ENCODE results near the gene UBE3A. TPM values are rescaled to one million over a fixed set of nuclear protein-coding genes. Genes with fewer than 3 reads are reported as not detected.

Gene UBE3A
- total and polyA plus RNA-seq, 2 donors (not counting 1 experiment from before 2014, with no cell fraction given), result 13.4 to 135 TPM

- H3K4me3 Mint-ChIP-seq, result no peak overlapping the region
- intact Hi-C loops (cut with micrococcal nuclease), result no loop called here
- Histone ChIP-seq H3K9me3 (ENCODE audit: control extremely low read depth in 1 of 3, control insufficient read depth in 2 of 3, insufficient read depth in 1 of 3, low read length in 2 of 3) (peaks cover 0 to 9% (median 0%) of the 10 kb centered on the region in 3 donors), H3K79me2 (ENCODE audit: control insufficient read depth, insufficient read depth, low read length) (no peaks in the 10 kb centered on the region), H3K36me3 (replicated peaks in 1 of 2; ENCODE audit: control extremely low read depth in 1 of 2, control insufficient read depth in 1 of 2, extremely low read depth in 1 of 2, insufficient read depth in 2 of 2, low read length in 1 of 2) (no peaks in the 10 kb centered on the region), H3K4me2 (replicated peaks; ENCODE audit: low read depth, low read length, poor library complexity, severe bottlenecking) (no peak overlapping the region), H3K27ac (ENCODE audit: low read length in 2 of 2) (no peak overlapping the region), H4K20me1 (ENCODE audit: control insufficient read depth, insufficient read depth, low read length, poor library complexity, severe bottlenecking) (no peaks in the 10 kb centered on the region), H2AFZ (ENCODE audit: insufficient read depth, low read depth, low read length, poor library complexity, severe bottlenecking) (no peak overlapping the region), H3K4me1 (ENCODE audit: control insufficient read depth in 2 of 2, insufficient read depth in 2 of 2, low read length in 2 of 2) (no peaks in the 10 kb centered on the region), H3K9ac (ENCODE audit: low read length) (no peak overlapping the region), H3K27me3 (replicated peaks in 1 of 4; ENCODE audit: control extremely low read depth in 1 of 4, control insufficient read depth in 3 of 4, insufficient read depth in 4 of 4, low read length in 3 of 4) (no peaks in the 10 kb centered on the region), H3K4me3 (ENCODE audit: control extremely low read depth in 1 of 5, extremely low read depth in 1 of 5, insufficient read depth in 1 of 5, low read depth in 2 of 5, low read length in 4 of 5) (no peak overlapping the region)
- ATAC-seq (ENCODE audit: low read depth), result no peak
- no peaks in the 10 kb centered on the region for H3K4me1 Mint-ChIP-seq
- ChIA-PET CTCF (no interaction called here), POLR2A (no interaction called here)
- peaks cover 6% of the 10 kb centered on the region for H3K9me3 Mint-ChIP-seq (ENCODE audit: insufficient read depth)
- TF ChIP-seq EZH2 (IDR thresholded peaks at IDR 0.05; ENCODE audit: borderline replicate concordance, insufficient read depth, low read depth, low read length, poor library complexity, severe bottlenecking) (no peak), CTCF (IDR thresholded peaks at IDR 0.05) (no peak)
- no peak for DNase-seq
- H3K27ac Mint-ChIP-seq, result no peak overlapping the region
- H3K27me3 Mint-ChIP-seq, result no peaks in the 10 kb centered on the region
- no CpG with 5 or more reads among the region's 2 CpGs for WGBS (ENCODE audit: insufficient coverage)
Measured at GRCh38 chr15:25464784-25465183, 26.0 kb upstream of the UBE3A start.

GRCh38 chr15:25464383-25464782 lies 25.6 kb upstream of the UBE3A start:
- no peaks in the 10 kb centered on the region for H3K4me1 ChIP-seq (ENCODE audit: control insufficient read depth in 2 of 2, insufficient read depth in 2 of 2, low read length in 2 of 2)
- peaks cover 0 to 9% (median 0%) of the 10 kb centered on the region in 3 donors for H3K9me3 ChIP-seq (ENCODE audit: control extremely low read depth in 1 of 3, control insufficient read depth in 2 of 3, insufficient read depth in 1 of 3, low read length in 2 of 3)
- 67% methylated on average over 1 of the region's 1 CpG for WGBS (ENCODE audit: insufficient coverage)
- ChIA-PET CTCF (no interaction called here), POLR2A (no interaction called here)
- H4K20me1 ChIP-seq (ENCODE audit: control insufficient read depth, insufficient read depth, low read length, poor library complexity, severe bottlenecking), result no peaks in the 10 kb centered on the region
- H3K4me3 Mint-ChIP-seq, result no peak overlapping the region
- H3K9me3 Mint-ChIP-seq (ENCODE audit: insufficient read depth), result peaks cover 6% of the 10 kb centered on the region
- H3K36me3 ChIP-seq (replicated peaks in 1 of 2; ENCODE audit: control extremely low read depth in 1 of 2, control insufficient read depth in 1 of 2, extremely low read depth in 1 of 2, insufficient read depth in 2 of 2, low read length in 1 of 2), result no peaks in the 10 kb centered on the region
- ATAC-seq (ENCODE audit: low read depth) (no peak), DNase-seq (no peak)
- no peak overlapping the region for H3K4me3 ChIP-seq (ENCODE audit: control extremely low read depth in 1 of 5, extremely low read depth in 1 of 5, insufficient read depth in 1 of 5, low read depth in 2 of 5, low read length in 4 of 5)
- no peaks in the 10 kb centered on the region for H3K4me1 Mint-ChIP-seq
- H3K27ac Mint-ChIP-seq, result no peak overlapping the region
- H3K9ac ChIP-seq (ENCODE audit: low read length), result no peak overlapping the region
- H3K4me2 ChIP-seq (replicated peaks; ENCODE audit: low read depth, low read length, poor library complexity, severe bottlenecking), result no peak overlapping the region
- no peaks in the 10 kb centered on the region for H3K27me3 ChIP-seq (replicated peaks in 1 of 4; ENCODE audit: control extremely low read depth in 1 of 4, control insufficient read depth in 3 of 4, insufficient read depth in 4 of 4, low read length in 3 of 4)
- no peak for TF ChIP-seq EZH2 (IDR thresholded peaks at IDR 0.05; ENCODE audit: borderline replicate concordance, insufficient read depth, low read depth, low read length, poor library complexity, severe bottlenecking)
- TF ChIP-seq CTCF (IDR thresholded peaks at IDR 0.05), result no peak
- no peaks in the 10 kb centered on the region for H3K79me2 ChIP-seq (ENCODE audit: control insufficient read depth, insufficient read depth, low read length)
- H3K27ac ChIP-seq (ENCODE audit: low read length in 2 of 2), result no peak overlapping the region
- no peak overlapping the region for H2AFZ ChIP-seq (ENCODE audit: insufficient read depth, low read depth, low read length, poor library complexity, severe bottlenecking)
- intact Hi-C loops (cut with micrococcal nuclease), result no loop called here
- H3K27me3 Mint-ChIP-seq, result no peaks in the 10 kb centered on the region
